T-helper 2 cell treated with Interferon-gamma antibody and Interleukin-4, amounts not matched to agents 5 μg/mL and 100 μg/mL, for 36 hours (primary cell): ENCODE measurements around the gene HIVEP1.

Experiments used
- DNase-seq: peaks from one replicate; pipeline ENCODE4 v3.0.0; 2021; ENCODE audit warnings: low spot score
- H3K27ac Mint-ChIP-seq: one replicate; pipeline ENCODE4 v1.8.0; 2021; ENCODE audit warnings: mild to moderate bottlenecking, mixed read lengths
- H3K27me3 Mint-ChIP-seq: one replicate; pipeline ENCODE4 v1.8.0; 2021; ENCODE audit warnings: low read depth, mixed read lengths
- H3K36me3 Mint-ChIP-seq: one replicate; pipeline ENCODE4 v1.8.0; 2021; ENCODE audit warnings: low read depth, mixed read lengths
- H3K4me1 Mint-ChIP-seq: one replicate; pipeline ENCODE4 v1.8.0; 2021; ENCODE audit warnings: low read depth, mixed read lengths
- H3K4me3 Mint-ChIP-seq: one replicate; pipeline ENCODE4 v1.8.0; 2022; ENCODE audit warnings: mild to moderate bottlenecking, moderate library complexity, mixed read lengths
- H3K9me3 Mint-ChIP-seq: one replicate; pipeline ENCODE4 v1.8.0; 2021; ENCODE audit warnings: mixed read lengths

Gene HIVEP1

GRCh38 chr6:11977193-11977592, 34.9 kb upstream of the HIVEP1 start:
- Mint-ChIP-seq H3K36me3 (no peaks in the 10 kb centered on the region), H3K4me3 (no peak overlapping the region), H3K27me3 (peaks cover 2% of the 10 kb centered on the region), H3K4me1 (peaks cover 25% of the 10 kb centered on the region), H3K27ac (no peak overlapping the region), H3K9me3 (no peaks in the 10 kb centered on the region)
- no peak for DNase-seq

- Mint-ChIP-seq H3K9me3 (no peaks in the 10 kb centered on the region), H3K4me1 (peaks cover 25% of the 10 kb centered on the region), H3K27ac (no peak overlapping the region), H3K36me3 (no peaks in the 10 kb centered on the region), H3K4me3 (no peak overlapping the region), H3K27me3 (peaks cover 1% of the 10 kb centered on the region)
- no peak for DNase-seq
Measured at GRCh38 chr6:11977738-11978137, 34.4 kb upstream of the HIVEP1 start.

- DNase-seq, result no peak
- H3K4me1 Mint-ChIP-seq, result peaks cover 24% of the 10 kb centered on the region
- H3K27me3 Mint-ChIP-seq, result peaks cover under 1% of the 10 kb centered on the region
- no peaks in the 10 kb centered on the region for H3K9me3 Mint-ChIP-seq
- peak overlapping the region; percentile 87 for H3K27ac Mint-ChIP-seq
- H3K4me3 Mint-ChIP-seq, result peak overlapping the region; percentile 68
- no peaks in the 10 kb centered on the region for H3K36me3 Mint-ChIP-seq
Measured at GRCh38 chr6:11978169-11978987, 33.7 kb upstream of the HIVEP1 start.

- Mint-ChIP-seq H3K27ac (no peak overlapping the region), H3K9me3 (no peaks in the 10 kb centered on the region), H3K4me3 (no peak overlapping the region), H3K4me1 (peaks cover 26% of the 10 kb centered on the region), H3K27me3 (peaks cover 4% of the 10 kb centered on the region), H3K36me3 (no peaks in the 10 kb centered on the region)
- no peak for DNase-seq
Measured at GRCh38 chr6:11979866-11980265, 32.2 kb upstream of the HIVEP1 start.

GRCh38 chr6:11983306-11983705, 28.8 kb upstream of the HIVEP1 start:
- Mint-ChIP-seq H3K27me3 (peaks cover 4% of the 10 kb centered on the region), H3K9me3 (no peaks in the 10 kb centered on the region), H3K4me1 (peaks cover 8% of the 10 kb centered on the region), H3K36me3 (no peaks in the 10 kb centered on the region), H3K27ac (no peak overlapping the region), H3K4me3 (no peak overlapping the region)
- DNase-seq, result no peak

- Mint-ChIP-seq H3K9me3 (peaks cover 3% of the 10 kb centered on the region), H3K27ac (no peak overlapping the region), H3K4me1 (peaks cover 8% of the 10 kb centered on the region), H3K27me3 (peaks cover 4% of the 10 kb centered on the region), H3K4me3 (no peak overlapping the region), H3K36me3 (no peaks in the 10 kb centered on the region)
- no peak for DNase-seq
Measured at GRCh38 chr6:11987386-11987785, 24.7 kb upstream of the HIVEP1 start.

- H3K36me3 Mint-ChIP-seq, result no peaks in the 10 kb centered on the region
- H3K27me3 Mint-ChIP-seq, result no peaks in the 10 kb centered on the region
- no peak overlapping the region for H3K27ac Mint-ChIP-seq
- H3K4me3 Mint-ChIP-seq, result no peak overlapping the region
- DNase-seq, result no peak
- peaks cover 3% of the 10 kb centered on the region for H3K9me3 Mint-ChIP-seq
- H3K4me1 Mint-ChIP-seq, result peaks cover 3% of the 10 kb centered on the region
Measured at GRCh38 chr6:11989386-11989785, 22.7 kb upstream of the HIVEP1 start.

- no peaks in the 10 kb centered on the region for H3K27me3 Mint-ChIP-seq
- no peaks in the 10 kb centered on the region for H3K36me3 Mint-ChIP-seq
- peaks cover 8% of the 10 kb centered on the region for H3K4me1 Mint-ChIP-seq
- H3K27ac Mint-ChIP-seq, result no peak overlapping the region
- H3K4me3 Mint-ChIP-seq, result no peak overlapping the region
- H3K9me3 Mint-ChIP-seq, result peaks cover 3% of the 10 kb centered on the region
- no peak for DNase-seq
Measured at GRCh38 chr6:11992086-11992485, 20.0 kb upstream of the HIVEP1 start.

- H3K27me3 Mint-ChIP-seq, result peaks cover 3% of the 10 kb centered on the region
- H3K4me1 Mint-ChIP-seq, result peaks cover 8% of the 10 kb centered on the region
- peaks cover 7% of the 10 kb centered on the region for H3K9me3 Mint-ChIP-seq
- no peak overlapping the region for H3K27ac Mint-ChIP-seq
- no peak for DNase-seq
- H3K36me3 Mint-ChIP-seq, result peaks cover 2% of the 10 kb centered on the region
- H3K4me3 Mint-ChIP-seq, result no peak overlapping the region
Measured at GRCh38 chr6:11994875-11995461, 17.1 kb upstream of the HIVEP1 start.

- peaks cover 5% of the 10 kb centered on the region for H3K4me1 Mint-ChIP-seq
- no peak for DNase-seq
- H3K27ac Mint-ChIP-seq, result no peak overlapping the region
- peaks cover 3% of the 10 kb centered on the region for H3K27me3 Mint-ChIP-seq
- peaks cover 4% of the 10 kb centered on the region for H3K9me3 Mint-ChIP-seq
- H3K36me3 Mint-ChIP-seq, result peaks cover 2% of the 10 kb centered on the region
- no peak overlapping the region for H3K4me3 Mint-ChIP-seq
Measured at GRCh38 chr6:11996751-11997150, 15.4 kb upstream of the HIVEP1 start.

- no peak for DNase-seq
- no peak overlapping the region for H3K4me3 Mint-ChIP-seq
- no peak overlapping the region for H3K27ac Mint-ChIP-seq
- peaks cover 3% of the 10 kb centered on the region for H3K27me3 Mint-ChIP-seq
- H3K36me3 Mint-ChIP-seq, result peaks cover 2% of the 10 kb centered on the region
- H3K4me1 Mint-ChIP-seq, result peaks cover 5% of the 10 kb centered on the region
- H3K9me3 Mint-ChIP-seq, result peaks cover 4% of the 10 kb centered on the region
Measured at GRCh38 chr6:11999246-11999645, 12.9 kb upstream of the HIVEP1 start.

GRCh38 chr6:12000174-12000573, 11.9 kb upstream of the HIVEP1 start:
- peaks cover 5% of the 10 kb centered on the region for H3K4me1 Mint-ChIP-seq
- peaks cover 3% of the 10 kb centered on the region for H3K27me3 Mint-ChIP-seq
- peaks cover 2% of the 10 kb centered on the region for H3K36me3 Mint-ChIP-seq
- no peak overlapping the region for H3K27ac Mint-ChIP-seq
- peaks cover 4% of the 10 kb centered on the region for H3K9me3 Mint-ChIP-seq
- no peak overlapping the region for H3K4me3 Mint-ChIP-seq
- DNase-seq, result no peak

GRCh38 chr6:12001004-12001705, 11.0 kb upstream of the HIVEP1 start:
- Mint-ChIP-seq H3K27ac (no peak overlapping the region), H3K4me3 (no peak overlapping the region), H3K9me3 (peaks cover 4% of the 10 kb centered on the region), H3K27me3 (peaks cover 3% of the 10 kb centered on the region), H3K4me1 (peaks cover 5% of the 10 kb centered on the region), H3K36me3 (peaks cover 2% of the 10 kb centered on the region)
- DNase-seq, result no peak

- H3K36me3 Mint-ChIP-seq, result peaks cover 2% of the 10 kb centered on the region
- H3K4me1 Mint-ChIP-seq, result no peaks in the 10 kb centered on the region
- no peak overlapping the region for H3K4me3 Mint-ChIP-seq
- H3K27ac Mint-ChIP-seq, result no peak overlapping the region
- no peak for DNase-seq
- peaks cover 3% of the 10 kb centered on the region for H3K27me3 Mint-ChIP-seq
- peaks cover 4% of the 10 kb centered on the region for H3K9me3 Mint-ChIP-seq
Measured at GRCh38 chr6:12001706-12002435, 10.2 kb upstream of the HIVEP1 start.
